Adrenal gland (tissue), 12 donors: ENCODE data around the gene ZNF124. TPM values are rescaled to one million over a fixed set of nuclear protein-coding genes. Genes with fewer than 3 reads are reported as not detected.

Experiments
- DNase-seq, 7 donors: peaks; one replicate each; pipeline ENCODE4 v3.0.0-alpha.2; 2019 to 2020
- H3K27ac ChIP-seq, 5 donors: fragments of 200-600 bp; sonication (generic) in 4 of 5; 1 replicate in 3 of 5; 2 replicates in 2 of 5; pipeline versions ENCODE4 v1.5.1 to v1.8.0; 2016 to 2020; ENCODE audit warnings: mild to moderate bottlenecking in 1 of 5
- H3K27me3 ChIP-seq: fragments of 200-600 bp; 2 replicates; pipeline ENCODE4 v1.8.0; 2021
- H3K36me3 ChIP-seq, 2 donors: fragments of 200-600 bp; replicated peaks in 1 of 2; 1 replicate in 1 of 2; 2 replicates in 1 of 2; pipeline versions ENCODE4 v1.5.1 to v1.8.0; 2018 to 2022
- H3K4me1 ChIP-seq, 2 donors: fragments of 200-600 bp; replicated peaks in 1 of 2; 1 replicate in 1 of 2; 2 replicates in 1 of 2; pipeline versions ENCODE4 v1.5.1 to v1.8.0; 2018 to 2021
- H3K4me3 ChIP-seq, 4 donors: fragments of 200-600 bp; sonication (generic) in 3 of 4; one replicate each; pipeline ENCODE4 v1.5.1; 2016 to 2018
- H3K9me3 ChIP-seq, 3 donors: fragments of 200-600 bp; sonication (generic) in 1 of 3; replicated peaks in 1 of 3; 1 replicate in 2 of 3; 2 replicates in 1 of 3; pipeline versions ENCODE4 v1.5.1 to v1.8.0; 2016 to 2021
- POLR2A ChIP-seq, 2 donors: fragments of 450-650 bp; IDR thresholded peaks; one replicate each; pipeline ENCODE4 v1.6.1; 2017; ENCODE audit warnings: antibody characterized with exemption in 2 of 2, mild to moderate bottlenecking in 2 of 2, moderate library complexity in 1 of 2
- WGBS, 4 donors: extraction: QIAGEN DNeasy Blood & Tissue Kit in 2 of 4; methylation state at CpG; one replicate each; pipeline versions ENCODE4 v1.1.5 to v1.1.7; 2013 to 2017; 5-methylcytosine and 5-hydroxymethylcytosine counted together
- intact Hi-C, 2 donors: fragments of 100-400 bp; cut with DNase I; formaldehyde crosslinking; loops; one replicate each; pipeline versions ENCODE4 v1.14.1 to v1.15.0; 2022 to 2023
- microRNA-seq, 3 donors: library from miRNA; unstranded; fragments of <30 nt; microRNA quantifications; one replicate each; pipeline ENCODE4, GENCODE V29; 2017 to 2020
- polyA plus RNA-seq, 3 donors: library from polyadenylated mRNA; stranded (reverse); fragments of 200-250 nt in 2 of 3; fragments of 350-450 nt in 1 of 3; fragmentation: Illumina TruSeq in 1 of 3; extraction: RNeasy Lipid Tissue Mini Kit (QIAGEN cat#74804) in 1 of 3; gene quantifications; one replicate each; pipeline ENCODE4 v1.2.3, GENCODE V29; 2013 to 2014
- small RNA-seq, 2 donors: library from RNA; depleted of rRNA; stranded (forward); fragments of <200 nt; gene quantifications; one replicate each; pipeline ENCODE3, GENCODE V24; 2016
- total RNA-seq, 9 donors: library from RNA; depleted of rRNA in 4 of 9; stranded (reverse); fragments of >200 nt in 4 of 9; fragments of 120-200 nt in 1 of 9; fragmentation: NEBNext Ultra II Directional in 1 of 9; extraction: Animal tissue kit (Norgen Biotek cat#: 25700) in 1 of 9; gene quantifications; one replicate each; pipeline versions ENCODE4 v1.1.0 to v1.2.4, GENCODE V29; 2013 to 2023
- TF ChIP-seq, protein P1 (sequence below), 6 experiments: fragments of 450-650 bp in 4 of 6; fragments of 200-600 bp in 2 of 6; sonication (generic) in 1 of 6; IDR thresholded peaks; 1 replicate in 5 of 6; 2 replicates in 1 of 6; pipeline versions ENCODE4 v1.5.1 to v1.8.0; 2016 to 2021; ENCODE audit warnings: antibody characterized with exemption in 6 of 6, mild to moderate bottlenecking in 2 of 6, moderate library complexity in 1 of 6
- donor health status: healthy with polysubstance abuse.
- donor health status: Bipolar disorder and iron deficiency.
- donor health status: DM: yes; HTN: yes; CAD: no.
- donor health status: DM: no; HTN: no; CAD: no.
- donor health status: DM: no; HTN: no; CAD: no.
- donor health status: DM: yes; HTN: yes; CAD: no.

ZNF124 gene
- total and polyA plus RNA-seq, 12 donors: 0.97 to 24.8 (median 12.5) TPM

DNA sequence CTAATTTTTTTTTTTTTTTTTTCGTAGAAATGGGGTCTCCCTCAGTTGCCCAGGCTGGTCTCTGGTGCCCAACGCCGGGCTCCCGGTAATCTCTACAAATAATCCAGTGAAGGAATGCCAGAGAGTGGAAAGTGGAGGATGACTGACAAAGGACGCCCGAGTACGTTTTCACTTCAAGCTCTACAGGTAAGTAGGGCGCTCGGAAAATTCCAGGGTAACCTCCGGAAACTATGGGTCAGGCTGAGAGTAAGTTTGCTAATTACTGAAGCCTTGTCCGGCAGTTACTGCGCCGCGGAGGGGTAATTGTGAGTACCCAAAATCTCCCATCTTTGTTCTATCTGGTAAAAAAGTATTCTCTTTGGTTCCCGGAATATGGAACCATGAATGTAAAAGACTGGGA lies 65.9 kb downstream of the ZNF124 start:
- WGBS, 4 donors: 86 to 92% (median 90%) methylated on average over 15 of the region's 15 CpGs
- H3K27ac ChIP-seq: no peak overlapping the region
- intact Hi-C loops: no loop called here

More for the DNA sequence above, 65.9 kb downstream of the ZNF124 start:
- DNase-seq: peak in 1 of 7 donors; percentile 49
- TF ChIP-seq, protein P1, sequence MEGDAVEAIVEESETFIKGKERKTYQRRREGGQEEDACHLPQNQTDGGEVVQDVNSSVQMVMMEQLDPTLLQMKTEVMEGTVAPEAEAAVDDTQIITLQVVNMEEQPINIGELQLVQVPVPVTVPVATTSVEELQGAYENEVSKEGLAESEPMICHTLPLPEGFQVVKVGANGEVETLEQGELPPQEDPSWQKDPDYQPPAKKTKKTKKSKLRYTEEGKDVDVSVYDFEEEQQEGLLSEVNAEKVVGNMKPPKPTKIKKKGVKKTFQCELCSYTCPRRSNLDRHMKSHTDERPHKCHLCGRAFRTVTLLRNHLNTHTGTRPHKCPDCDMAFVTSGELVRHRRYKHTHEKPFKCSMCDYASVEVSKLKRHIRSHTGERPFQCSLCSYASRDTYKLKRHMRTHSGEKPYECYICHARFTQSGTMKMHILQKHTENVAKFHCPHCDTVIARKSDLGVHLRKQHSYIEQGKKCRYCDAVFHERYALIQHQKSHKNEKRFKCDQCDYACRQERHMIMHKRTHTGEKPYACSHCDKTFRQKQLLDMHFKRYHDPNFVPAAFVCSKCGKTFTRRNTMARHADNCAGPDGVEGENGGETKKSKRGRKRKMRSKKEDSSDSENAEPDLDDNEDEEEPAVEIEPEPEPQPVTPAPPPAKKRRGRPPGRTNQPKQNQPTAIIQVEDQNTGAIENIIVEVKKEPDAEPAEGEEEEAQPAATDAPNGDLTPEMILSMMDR (IDR thresholded peaks at IDR 0.05): no peak
- TF ChIP-seq POLR2A (IDR thresholded peaks at IDR 0.05): no peak
- peaks cover 0 to 9% of the 10 kb centered on the region in 2 donors for H3K36me3 ChIP-seq
- peaks cover 0 to 7% (median 0%) of the 10 kb centered on the region in 3 donors for H3K9me3 ChIP-seq
- no peak overlapping the region for H3K4me3 ChIP-seq
- H3K27me3 ChIP-seq: no peaks in the 10 kb centered on the region
- peaks cover 2 to 21% of the 10 kb centered on the region in 2 donors for H3K4me1 ChIP-seq

Small RNAs within 50 kb of the gene (microRNA-seq; reads per million reads assigned to microRNA genes)
- gene MIR3916: 0 reads per million in 3 donors

Small RNAs within 50 kb of the gene (small RNA-seq; reads per million reads assigned to genes)
- 0 reads per million in 2 donors for gene AL390728.3
- 0 to 0.08 reads per million in 2 donors for gene RNA5SP82

Other genes with a start within 250 kb of the ZNF124 start
- gene AHCTF1, start 240.1 kb downstream of the ZNF124 start, total RNA-seq: 10 to 100 TPM; 21.2 to 42.6 (median 29.7) TPM
- gene AHCTF1, start 240.1 kb downstream of the ZNF124 start, polyA plus RNA-seq: 10 to 100 TPM in 2 of 3 donors, 1 to 10 TPM in 1; 10.0 to 27.4 (median 11.5) TPM
- 1 to 10 TPM in 2 of 9 donors, under 1 TPM in 3, not detected in 4; 0.19 to 1.8 (median 0.42) TPM for gene ZNF695, start 164.0 kb downstream of the ZNF124 start, total RNA-seq
- under 1 TPM in 2 of 3 donors, not detected in 1; 0.07 to 0.13 TPM for gene ZNF695, start 164.0 kb downstream of the ZNF124 start, polyA plus RNA-seq
- gene ZNF670, start 93.2 kb downstream of the ZNF124 start, total RNA-seq: 1 to 10 TPM in 8 of 9 donors, under 1 TPM in 1; 0.18 to 3.7 (median 2.4) TPM
- gene ZNF670, start 93.2 kb downstream of the ZNF124 start, polyA plus RNA-seq: 1 to 10 TPM in 1 of 3 donors, under 1 TPM in 2; 0.80 to 3.1 (median 0.84) TPM
- 10 to 100 TPM in 1 of 9 donors, 1 to 10 TPM in 8; 1.2 to 11.3 (median 5.2) TPM for gene ZNF669, start 67.7 kb downstream of the ZNF124 start, total RNA-seq
- gene ZNF669, start 67.7 kb downstream of the ZNF124 start, polyA plus RNA-seq: 1 to 10 TPM; 2.5 to 6.0 (median 3.3) TPM
- not detected for gene VN1R5, start 84.1 kb upstream of the ZNF124 start, total RNA-seq
- not detected for gene VN1R5, start 84.1 kb upstream of the ZNF124 start, polyA plus RNA-seq
- 10 to 100 TPM; 13.5 to 34.9 (median 25.0) TPM for gene ZNF496, start 159.8 kb upstream of the ZNF124 start, total RNA-seq
- 10 to 100 TPM in 1 of 3 donors, 1 to 10 TPM in 2; 4.3 to 15.4 (median 9.8) TPM for gene ZNF496, start 159.8 kb upstream of the ZNF124 start, polyA plus RNA-seq
- gene NLRP3, start 244.2 kb upstream of the ZNF124 start, total RNA-seq: 1 to 10 TPM in 8 of 9 donors, under 1 TPM in 1; 1.00 to 3.4 (median 2.2) TPM
- gene NLRP3, start 244.2 kb upstream of the ZNF124 start, polyA plus RNA-seq: 1 to 10 TPM in 1 of 3 donors, under 1 TPM in 2; 0.64 to 1.4 (median 0.67) TPM